IPS-15b (cell line): ENCODE measurements around the gene NIPA2.

Source experiments
- H3K27me3 ChIP-seq: one replicate; pipeline ENCODE4 v1.6.1; 2013; ENCODE audit warnings: low read length; ENCODE audit not compliant: control insufficient read depth, insufficient read depth
- H3K36me3 ChIP-seq: one replicate; pipeline ENCODE4 v1.6.1; 2013; ENCODE audit warnings: low read length; ENCODE audit not compliant: control insufficient read depth, insufficient read depth
- H3K4me1 ChIP-seq: one replicate; pipeline ENCODE4 v1.6.1; 2013; ENCODE audit warnings: mild to moderate bottlenecking, low read length; ENCODE audit not compliant: control insufficient read depth, insufficient read depth
- H3K4me3 ChIP-seq: one replicate; pipeline ENCODE4 v1.5.1; 2013; ENCODE audit warnings: low read depth, low read length
- H3K9ac ChIP-seq: one replicate; pipeline ENCODE4 v1.6.1; 2013; ENCODE audit warnings: low read depth, mild to moderate bottlenecking, low read length
- H3K9me3 ChIP-seq: one replicate; pipeline ENCODE4 v1.6.1; 2013; ENCODE audit warnings: mild to moderate bottlenecking, low read length; ENCODE audit not compliant: control insufficient read depth, insufficient read depth

NIPA2 gene

GRCh38 chr15:22880068-22880980, 41.9 kb downstream of the NIPA2 start:
- H3K9me3 ChIP-seq, result no peaks in the 10 kb centered on the region
- no peak overlapping the region for H3K9ac ChIP-seq
- H3K36me3 ChIP-seq, result peaks cover 17% of the 10 kb centered on the region

GRCh38 chr15:22880981-22881738, 42.7 kb downstream of the NIPA2 start:
- no peak overlapping the region for H3K9ac ChIP-seq

More at GRCh38 chr15:22880068-22880980, 41.9 kb downstream of the NIPA2 start:
- Histone ChIP-seq H3K4me3 (no peak overlapping the region), H3K27me3 (no peaks in the 10 kb centered on the region), H3K4me1 (no peaks in the 10 kb centered on the region)

GRCh38 chr15:22881739-22882440, 43.4 kb downstream of the NIPA2 start:
- Histone ChIP-seq H3K4me3 (no peak overlapping the region), H3K27me3 (no peaks in the 10 kb centered on the region), H3K9ac (no peak overlapping the region), H3K4me1 (no peaks in the 10 kb centered on the region), H3K36me3 (peaks cover 17% of the 10 kb centered on the region), H3K9me3 (no peaks in the 10 kb centered on the region)

More at GRCh38 chr15:22880981-22881738, 42.7 kb downstream of the NIPA2 start:
- Histone ChIP-seq H3K36me3 (peaks cover 17% of the 10 kb centered on the region), H3K27me3 (no peaks in the 10 kb centered on the region), H3K9me3 (no peaks in the 10 kb centered on the region), H3K4me3 (no peak overlapping the region), H3K4me1 (no peaks in the 10 kb centered on the region)

GRCh38 chr15:22883196-22883595, 44.7 kb downstream of the NIPA2 start:
- Histone ChIP-seq H3K4me3 (no peak overlapping the region), H3K4me1 (no peaks in the 10 kb centered on the region), H3K9me3 (no peaks in the 10 kb centered on the region), H3K36me3 (peaks cover 8% of the 10 kb centered on the region), H3K9ac (no peak overlapping the region), H3K27me3 (no peaks in the 10 kb centered on the region)

GRCh38 chr15:22884344-22884743, 45.9 kb downstream of the NIPA2 start:
- no peak overlapping the region for H3K4me3 ChIP-seq
- H3K36me3 ChIP-seq, result peaks cover 8% of the 10 kb centered on the region
- no peak overlapping the region for H3K9ac ChIP-seq
- no peaks in the 10 kb centered on the region for H3K9me3 ChIP-seq
- no peaks in the 10 kb centered on the region for H3K27me3 ChIP-seq
- no peaks in the 10 kb centered on the region for H3K4me1 ChIP-seq

GRCh38 chr15:22885120-22885519, 46.7 kb downstream of the NIPA2 start:
- no peaks in the 10 kb centered on the region for H3K9me3 ChIP-seq
- H3K9ac ChIP-seq, result no peak overlapping the region
- no peaks in the 10 kb centered on the region for H3K4me1 ChIP-seq
- peaks cover 8% of the 10 kb centered on the region for H3K36me3 ChIP-seq
- no peak overlapping the region for H3K4me3 ChIP-seq
- no peaks in the 10 kb centered on the region for H3K27me3 ChIP-seq

- Histone ChIP-seq H3K36me3 (peaks cover 2% of the 10 kb centered on the region), H3K27me3 (no peaks in the 10 kb centered on the region), H3K9me3 (no peaks in the 10 kb centered on the region), H3K4me1 (no peaks in the 10 kb centered on the region), H3K4me3 (no peak overlapping the region), H3K9ac (no peak overlapping the region)
These were observed 48.9 kb downstream of the NIPA2 start for GRCh38 chr15:22887157-22887951.

GRCh38 chr15:22888120-22888859, 49.8 kb downstream of the NIPA2 start:
- Histone ChIP-seq H3K36me3 (peaks cover 2% of the 10 kb centered on the region), H3K4me3 (no peak overlapping the region), H3K9ac (no peak overlapping the region)

GRCh38 chr15:22889146-22889818, 50.8 kb downstream of the NIPA2 start:
- H3K27me3 ChIP-seq, result no peaks in the 10 kb centered on the region
- H3K9ac ChIP-seq, result no peak overlapping the region
- no peaks in the 10 kb centered on the region for H3K4me1 ChIP-seq
- no peaks in the 10 kb centered on the region for H3K9me3 ChIP-seq
- H3K36me3 ChIP-seq, result peaks cover 2% of the 10 kb centered on the region
- no peak overlapping the region for H3K4me3 ChIP-seq

More at GRCh38 chr15:22888120-22888859, 49.8 kb downstream of the NIPA2 start:
- Histone ChIP-seq H3K27me3 (no peaks in the 10 kb centered on the region), H3K4me1 (no peaks in the 10 kb centered on the region), H3K9me3 (no peaks in the 10 kb centered on the region)

GRCh38 chr15:22890296-22890695, 51.8 kb downstream of the NIPA2 start:
- Histone ChIP-seq H3K9ac (no peak overlapping the region), H3K4me3 (no peak overlapping the region), H3K27me3 (no peaks in the 10 kb centered on the region), H3K9me3 (no peaks in the 10 kb centered on the region), H3K36me3 (no peaks in the 10 kb centered on the region), H3K4me1 (no peaks in the 10 kb centered on the region)
